Ascending aorta (tissue), 2 donors: ENCODE data around the gene EFR3B. TPM values are rescaled to one million over a fixed set of nuclear protein-coding genes. Genes with fewer than 3 reads are reported as not detected.
"Not testable (repeated sequence)": the region's sequence is repeated elsewhere in the genome, so short reads cannot be mapped to it uniquely, and the experiment has no call there.

Experiments
- DNase-seq, 2 donors: peaks; one replicate each; pipeline ENCODE4 v3.0.0-alpha.2; 2019; ENCODE audit warnings: low spot score in 2 of 2
- H3K27ac ChIP-seq, 2 donors: fragments of 200-600 bp; sonication (generic); one replicate each; pipeline ENCODE4 v1.5.1; 2016 to 2017; ENCODE audit warnings: mild to moderate bottlenecking in 1 of 2
- H3K27me3 ChIP-seq: fragments of 200-600 bp; sonication (generic); one replicate; pipeline ENCODE4 v1.5.1; 2017
- H3K36me3 ChIP-seq, 2 donors: fragments of 200-600 bp; sonication (generic); one replicate each; pipeline ENCODE4 v1.5.1; 2016
- H3K4me1 ChIP-seq, 2 donors: fragments of 200-600 bp; sonication (generic); one replicate each; pipeline ENCODE4 v1.5.1; 2016 to 2017; ENCODE audit warnings: mild to moderate bottlenecking in 1 of 2
- H3K4me3 ChIP-seq, 2 donors: fragments of 200-600 bp; sonication (generic); one replicate each; pipeline ENCODE4 v1.5.1; 2016 to 2017; ENCODE audit warnings: mild to moderate bottlenecking in 1 of 2
- H3K9me3 ChIP-seq, 2 donors: fragments of 200-600 bp; sonication (generic); one replicate each; pipeline ENCODE4 v1.5.1; 2016
- intact Hi-C: fragments of 100-400 bp; cut with DNase I; formaldehyde crosslinking; loops from one replicate; pipeline ENCODE4 v1.15.1; 2023
- total RNA-seq: library from RNA; depleted of rRNA; stranded (reverse); fragments of >200 nt; gene quantifications from one replicate; pipeline ENCODE4 v1.1.0, GENCODE V29; 2016
- TF ChIP-seq, protein P1 (sequence below), 3 experiments: fragments of 200-600 bp in 2 of 3; fragments of 450-650 bp in 1 of 3; sonication (generic) in 2 of 3; IDR thresholded peaks; one replicate each; pipeline ENCODE4 v1.5.1; 2016 to 2019; ENCODE audit warnings: antibody characterized with exemption in 3 of 3, mild to moderate bottlenecking in 1 of 3, moderate library complexity in 1 of 3

The EFR3B gene
- total RNA-seq, 1 donor from 2014 or later: 0.32 TPM

DNA sequence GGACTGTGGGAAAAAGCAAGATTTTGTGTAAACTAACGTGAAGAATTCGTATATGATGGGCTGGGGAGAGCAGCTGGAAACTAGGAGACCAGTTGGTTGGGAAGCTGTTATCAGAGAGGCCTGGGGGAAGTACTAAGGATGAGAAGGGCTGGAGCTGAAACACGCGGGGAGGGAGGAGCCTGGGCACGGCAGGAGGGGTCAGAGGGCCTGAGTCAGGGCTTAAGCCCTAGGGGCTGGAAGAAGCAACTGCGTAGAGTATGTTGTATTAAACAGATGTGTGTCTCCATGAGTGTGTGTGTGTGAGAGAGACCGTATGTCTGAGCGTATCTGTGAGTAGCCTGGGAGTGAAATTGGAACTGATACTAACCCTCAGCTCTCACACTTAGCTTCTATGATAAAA is 118.1 kb downstream of the EFR3B start:
- DNase-seq: no peak
- H3K4me1 ChIP-seq: no peaks in the 10 kb centered on the region
- no peak overlapping the region for H3K4me3 ChIP-seq
- no peaks in the 10 kb centered on the region for H3K36me3 ChIP-seq
- TF ChIP-seq, protein P1, sequence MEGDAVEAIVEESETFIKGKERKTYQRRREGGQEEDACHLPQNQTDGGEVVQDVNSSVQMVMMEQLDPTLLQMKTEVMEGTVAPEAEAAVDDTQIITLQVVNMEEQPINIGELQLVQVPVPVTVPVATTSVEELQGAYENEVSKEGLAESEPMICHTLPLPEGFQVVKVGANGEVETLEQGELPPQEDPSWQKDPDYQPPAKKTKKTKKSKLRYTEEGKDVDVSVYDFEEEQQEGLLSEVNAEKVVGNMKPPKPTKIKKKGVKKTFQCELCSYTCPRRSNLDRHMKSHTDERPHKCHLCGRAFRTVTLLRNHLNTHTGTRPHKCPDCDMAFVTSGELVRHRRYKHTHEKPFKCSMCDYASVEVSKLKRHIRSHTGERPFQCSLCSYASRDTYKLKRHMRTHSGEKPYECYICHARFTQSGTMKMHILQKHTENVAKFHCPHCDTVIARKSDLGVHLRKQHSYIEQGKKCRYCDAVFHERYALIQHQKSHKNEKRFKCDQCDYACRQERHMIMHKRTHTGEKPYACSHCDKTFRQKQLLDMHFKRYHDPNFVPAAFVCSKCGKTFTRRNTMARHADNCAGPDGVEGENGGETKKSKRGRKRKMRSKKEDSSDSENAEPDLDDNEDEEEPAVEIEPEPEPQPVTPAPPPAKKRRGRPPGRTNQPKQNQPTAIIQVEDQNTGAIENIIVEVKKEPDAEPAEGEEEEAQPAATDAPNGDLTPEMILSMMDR (IDR thresholded peaks at IDR 0.05): no peak
- H3K27ac ChIP-seq: no peak overlapping the region
- no peaks in the 10 kb centered on the region for H3K9me3 ChIP-seq
- no peaks in the 10 kb centered on the region for H3K27me3 ChIP-seq
- intact Hi-C loops: no loop called here

DNA sequence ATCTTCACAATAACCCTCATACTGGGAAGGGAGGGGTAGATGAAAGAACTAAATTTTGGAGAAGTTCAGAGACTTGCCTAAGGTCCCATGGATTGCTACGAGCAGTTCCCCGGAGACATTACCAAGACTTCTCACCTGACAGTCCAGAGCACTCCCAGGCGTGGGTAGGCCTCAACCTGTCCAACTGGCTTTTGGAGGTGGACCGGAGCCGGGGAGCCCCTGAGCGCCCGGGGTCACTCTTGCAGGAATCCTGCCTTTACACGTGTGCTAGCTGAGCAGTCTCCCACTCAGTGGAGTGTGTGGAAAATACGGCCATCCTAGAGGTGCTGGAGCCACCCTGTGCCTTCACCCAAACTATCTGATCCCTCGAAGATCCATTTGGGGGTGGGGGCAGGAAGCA is 118.5 kb downstream of the EFR3B start:
- Histone ChIP-seq H3K36me3 (no peaks in the 10 kb centered on the region), H3K4me1 (no peaks in the 10 kb centered on the region), H3K9me3 (no peaks in the 10 kb centered on the region), H3K4me3 (no peak overlapping the region), H3K27ac (no peak overlapping the region), H3K27me3 (no peaks in the 10 kb centered on the region)
- intact Hi-C loops: no loop called here
- TF ChIP-seq, protein P1 (IDR thresholded peaks at IDR 0.05): no peak
- DNase-seq: no peak

DNA sequence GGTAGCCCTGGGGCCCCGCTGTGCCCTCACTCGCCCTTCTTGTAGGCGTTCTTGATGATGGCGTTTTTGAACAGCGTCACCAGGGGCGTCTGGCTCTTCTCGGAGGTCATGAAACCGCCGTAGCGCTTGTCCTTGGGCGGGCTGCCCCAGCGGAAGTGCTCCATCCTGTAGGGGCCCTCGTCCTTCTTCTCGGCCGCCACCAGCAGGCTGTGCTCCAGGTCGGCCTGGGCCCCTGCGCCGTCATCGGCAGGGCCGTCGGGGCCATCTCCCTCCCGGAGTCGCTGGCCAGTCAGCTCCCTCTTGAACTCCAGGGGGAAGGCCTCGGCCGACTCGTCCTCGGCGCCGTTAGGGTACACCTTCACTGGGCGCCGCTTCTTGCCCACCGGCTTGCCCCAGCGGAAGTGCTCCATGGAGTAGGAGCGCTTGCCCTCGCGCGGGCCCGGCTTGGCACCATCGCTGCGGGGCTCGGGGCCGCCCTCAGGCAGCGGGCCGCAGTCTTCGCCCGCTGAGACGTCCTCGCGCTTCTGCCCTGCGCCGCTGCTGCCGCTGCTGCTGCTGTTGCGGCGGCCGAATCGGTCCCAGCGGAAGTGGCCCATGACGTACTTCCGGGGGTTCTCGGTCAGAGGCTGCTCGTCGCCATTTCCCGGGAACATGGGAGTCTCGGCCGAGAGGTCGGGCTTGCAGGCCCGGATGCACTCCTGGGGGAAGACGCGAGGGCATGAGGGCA is 119.3 kb downstream of the EFR3B start:
- no peaks in the 10 kb centered on the region for H3K27me3 ChIP-seq
- H3K4me3 ChIP-seq: peak overlapping the region; percentile 36 to 48
- no peaks in the 10 kb centered on the region for H3K9me3 ChIP-seq
- intact Hi-C loops: no loop called here
- no peak for DNase-seq
- no peaks in the 10 kb centered on the region for H3K36me3 ChIP-seq
- no peak overlapping the region for H3K27ac ChIP-seq
- TF ChIP-seq, protein P1 (IDR thresholded peaks at IDR 0.05): no peak
- H3K4me1 ChIP-seq: no peaks in the 10 kb centered on the region

DNA sequence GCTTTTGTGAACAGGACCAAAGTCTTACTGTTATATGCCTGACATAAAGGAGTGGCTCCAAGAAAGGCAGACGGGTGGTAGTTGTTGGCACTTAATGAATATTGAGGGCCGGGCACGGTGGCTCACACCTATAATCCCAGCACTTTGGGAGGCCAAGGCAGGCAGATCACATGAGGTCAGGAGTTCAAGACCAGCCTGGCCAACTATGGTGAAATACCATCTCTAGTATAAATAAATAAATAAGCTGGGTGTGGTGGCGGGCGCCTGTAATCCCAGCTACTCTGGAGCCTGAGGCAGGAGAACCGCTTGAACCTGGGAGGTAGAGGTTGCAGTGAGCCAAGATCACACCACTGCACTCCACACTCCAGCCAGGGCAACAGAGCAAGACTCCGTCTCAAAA is 120.2 kb downstream of the EFR3B start:
- H3K4me3 ChIP-seq, intact Hi-C loops, DNase-seq, H3K36me3 ChIP-seq, H3K27ac ChIP-seq, H3K27me3 ChIP-seq, H3K9me3 ChIP-seq, H3K4me1 ChIP-seq: not testable (repeated sequence)

DNA sequence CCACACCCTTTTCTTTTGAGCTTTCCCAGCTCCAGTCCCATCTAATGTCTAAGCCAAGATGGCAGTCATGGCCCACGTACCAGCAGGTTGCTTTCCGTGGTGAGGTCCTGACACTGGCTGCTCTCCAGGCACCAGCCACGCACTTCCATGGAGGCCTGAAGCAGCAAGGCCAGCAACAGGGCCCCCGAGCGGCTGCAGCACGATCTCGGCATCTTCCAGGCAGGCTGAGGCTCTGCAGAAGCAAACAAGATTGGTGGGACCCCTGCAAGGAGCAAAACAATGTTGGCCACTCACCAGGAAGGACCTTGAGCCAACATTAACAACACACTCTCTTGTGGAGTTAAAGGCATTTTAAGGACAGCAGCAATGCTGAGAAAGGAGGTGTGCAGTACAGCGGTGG is 122.7 kb downstream of the EFR3B start:
- no peak overlapping the region for H3K27ac ChIP-seq
- intact Hi-C loops: no loop called here
- no peaks in the 10 kb centered on the region for H3K9me3 ChIP-seq
- peaks cover 8% of the 10 kb centered on the region for H3K27me3 ChIP-seq
- H3K36me3 ChIP-seq: no peaks in the 10 kb centered on the region
- H3K4me1 ChIP-seq: peaks cover 0 to 7% of the 10 kb centered on the region in 2 donors
- TF ChIP-seq, protein P1 (IDR thresholded peaks at IDR 0.05): no peak
- no peak for DNase-seq
- no peak overlapping the region for H3K4me3 ChIP-seq

DNA sequence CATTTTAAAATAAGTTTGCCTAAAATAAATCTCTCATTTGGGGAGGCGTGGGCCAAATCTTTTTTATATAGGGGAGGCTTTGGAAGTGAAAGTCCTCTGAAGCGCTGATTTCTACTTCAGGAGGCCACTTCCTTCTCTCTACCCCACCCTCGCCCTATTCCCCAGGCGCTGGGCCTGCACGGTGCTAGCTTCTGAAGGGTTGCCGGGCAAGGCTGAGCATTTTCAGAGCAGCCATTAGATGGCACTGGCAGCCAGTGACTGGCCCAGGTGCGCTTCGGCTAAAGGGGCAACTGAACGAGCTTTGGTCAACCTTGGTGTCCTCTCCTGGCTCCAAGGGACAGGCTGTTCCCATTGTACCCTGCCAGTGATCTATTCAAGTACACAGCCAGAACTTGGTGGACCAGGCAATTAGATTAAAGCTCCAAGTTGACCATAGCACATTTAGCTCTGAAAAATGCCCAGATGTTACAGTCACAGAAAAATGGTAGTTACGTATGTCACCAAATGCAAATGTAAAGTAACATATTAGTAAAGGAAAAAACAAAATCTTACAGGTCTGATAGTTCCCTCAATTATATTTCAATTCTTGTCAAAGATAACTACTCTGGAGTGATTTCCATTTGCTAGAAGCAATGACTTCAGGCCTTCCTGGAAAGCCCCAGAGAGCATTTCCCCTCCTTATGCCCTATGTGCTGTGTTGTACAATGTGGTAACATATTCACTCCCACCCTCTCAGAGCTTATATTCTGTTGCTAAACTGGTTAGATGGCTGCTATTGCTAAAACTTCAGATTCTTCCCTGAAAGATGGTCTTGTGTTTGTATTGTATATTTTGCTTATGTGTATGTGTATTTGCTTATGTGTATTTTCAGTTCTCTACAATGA is 124.4 kb downstream of the EFR3B start:
- peaks cover 0 to 7% of the 10 kb centered on the region in 2 donors for H3K4me1 ChIP-seq
- no peaks in the 10 kb centered on the region for H3K36me3 ChIP-seq
- DNase-seq: no peak
- no peaks in the 10 kb centered on the region for H3K9me3 ChIP-seq
- TF ChIP-seq, protein P1 (IDR thresholded peaks at IDR 0.05): no peak
- intact Hi-C loops: no loop called here
- no peak overlapping the region for H3K27ac ChIP-seq
- H3K4me3 ChIP-seq: no peak overlapping the region
- H3K27me3 ChIP-seq: peaks cover 8% of the 10 kb centered on the region
